HT-29 (cell line): Measurements from ENCODE around the gene MFN2. TPM values are rescaled to one million over a fixed set of nuclear protein-coding genes. Genes with fewer than 3 reads are reported as not detected.

Experiments
- DNase-seq: peaks from one replicate; pipeline ENCODE4 v3.0.0-alpha.2; 2015; ENCODE audit warnings: low spot score
- total RNA-seq: library from RNA; depleted of rRNA; stranded (reverse); fragments of >200 nt; shearing (Covaris generic); gene quantifications from 2 replicates; pipeline ENCODE4 v1.2.3, GENCODE V29; 2014

MFN2 gene
- total RNA-seq, 1 experiment from 2014 or later = 58.3 TPM

DNA sequence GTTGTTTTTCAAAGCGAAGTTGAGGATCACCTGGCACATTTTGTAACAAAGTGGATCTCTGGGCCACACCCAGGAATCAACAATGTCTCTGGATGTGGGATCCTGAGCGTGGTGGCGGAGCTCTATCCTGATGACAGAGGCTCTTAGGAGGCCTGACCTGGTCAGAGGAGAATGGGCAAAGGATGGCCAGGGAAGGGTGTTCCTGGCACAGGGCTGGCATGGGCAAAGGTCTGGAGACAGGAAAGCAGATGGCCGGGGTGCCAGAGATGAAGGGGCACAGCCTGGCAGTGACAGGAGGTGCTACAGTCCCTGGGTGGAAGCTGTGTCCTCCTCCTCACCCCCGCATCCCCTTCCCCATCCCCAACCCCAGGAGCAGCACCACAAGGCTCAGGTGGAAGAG lies 20.0 kb upstream of the MFN2 start:
- DNase-seq = no peak

DNA sequence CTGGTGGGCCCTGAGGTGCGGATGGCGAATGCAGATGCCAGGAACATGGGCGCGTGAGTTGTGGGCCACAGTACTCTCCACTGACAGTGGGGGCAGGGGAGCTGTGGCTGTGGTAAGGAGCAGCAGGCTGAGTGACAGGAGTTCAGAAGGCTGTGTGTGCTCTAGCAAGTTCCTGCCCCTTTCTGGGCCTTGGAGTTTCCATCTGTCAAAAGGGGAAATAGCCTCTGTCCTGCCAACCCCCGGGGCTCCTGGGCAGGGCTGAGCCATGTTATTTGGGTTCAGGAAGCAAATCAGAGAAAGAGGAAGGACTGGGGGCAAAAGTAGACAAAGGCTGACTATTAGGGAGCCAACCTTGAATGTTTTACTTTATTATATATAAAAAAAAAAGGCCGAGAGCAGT lies 19.5 kb upstream of the MFN2 start:
- DNase-seq = no peak

DNA sequence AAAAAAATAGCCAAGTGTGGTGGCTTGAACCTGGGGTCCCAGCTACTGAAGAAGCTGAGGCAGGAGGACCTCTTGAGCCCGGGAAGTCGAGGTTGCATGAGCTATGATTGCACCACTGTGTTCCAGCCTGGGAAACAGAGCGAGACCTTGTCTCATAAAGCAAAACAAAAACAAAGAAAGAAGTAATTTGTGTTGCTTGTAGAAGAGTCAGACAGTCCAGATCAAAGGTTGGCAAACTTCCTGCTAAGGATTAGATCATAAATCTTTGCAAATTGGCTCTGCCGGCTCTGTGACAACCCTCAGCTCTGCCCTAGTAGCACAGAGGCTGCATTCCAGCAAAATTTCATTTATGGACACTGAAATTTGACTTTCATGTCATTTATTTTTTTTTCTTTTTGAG lies 19.0 kb upstream of the MFN2 start:
- DNase-seq = peak; percentile 74

DNA sequence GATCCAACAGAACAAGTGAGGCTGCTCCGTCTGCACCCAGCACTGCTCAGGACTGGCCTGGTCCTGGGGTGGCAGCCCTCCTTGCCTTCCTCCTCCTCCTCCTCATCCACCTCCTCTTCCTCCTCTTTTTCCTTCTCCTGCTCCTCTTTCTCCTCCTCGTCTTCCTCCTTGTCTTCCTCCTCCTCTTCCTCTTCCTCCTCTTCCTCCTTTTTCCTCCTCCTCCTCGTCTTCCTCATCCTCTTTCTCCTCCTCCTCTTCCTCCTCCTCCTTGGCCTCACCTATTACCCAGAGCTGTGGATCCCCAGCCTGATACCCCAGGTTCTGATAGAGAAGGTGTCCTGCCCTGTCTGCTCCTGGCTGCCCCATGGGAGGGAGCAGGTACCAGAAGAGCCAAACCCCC lies 16.6 kb upstream of the MFN2 start:
- no peak for DNase-seq

DNA sequence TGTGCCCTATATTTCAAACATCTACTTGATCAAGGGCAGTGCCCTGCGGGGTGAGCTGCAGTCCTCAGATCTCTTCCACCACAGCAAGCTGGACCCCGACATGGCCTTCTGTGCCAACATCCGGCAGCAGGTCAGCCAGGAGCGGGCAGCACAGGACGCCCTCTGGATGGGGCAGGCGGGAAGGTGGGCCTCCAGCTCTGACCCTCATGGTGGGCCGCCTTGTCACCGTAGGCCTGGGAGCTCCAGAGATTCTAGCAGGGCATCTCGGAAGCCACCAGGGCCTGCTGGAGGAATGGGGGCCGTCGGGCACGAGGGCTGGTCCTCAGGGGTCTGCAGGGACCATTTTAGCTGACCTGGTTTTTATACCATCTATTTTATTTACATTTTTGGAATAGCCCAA lies 15.6 kb upstream of the MFN2 start:
- no peak for DNase-seq

DNA sequence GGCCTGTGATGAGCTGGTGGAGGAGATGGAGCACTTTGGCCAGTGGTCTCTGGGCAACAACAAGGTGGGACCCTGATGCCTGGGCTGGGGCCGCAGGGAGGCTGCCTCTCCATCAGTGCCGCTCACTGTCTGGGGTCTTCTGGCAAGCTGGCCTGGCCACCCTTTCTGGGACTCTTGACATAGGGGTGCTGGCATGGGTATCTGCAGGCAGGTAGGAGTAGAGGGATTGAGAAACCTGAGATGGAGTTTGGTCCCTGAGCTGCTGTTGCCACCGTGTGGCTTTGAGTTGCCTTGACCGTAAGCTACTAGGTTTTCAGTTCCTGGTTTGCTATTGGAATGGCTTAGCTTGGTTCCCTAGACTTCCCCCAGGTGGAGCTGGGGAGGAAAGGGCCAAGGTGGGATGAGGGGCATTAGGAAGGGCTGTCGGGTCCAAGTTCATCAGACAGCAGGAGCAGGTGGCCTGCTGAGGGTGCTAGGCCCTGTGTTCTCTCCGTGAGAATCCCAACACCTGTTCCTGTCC lies 13.2 kb upstream of the MFN2 start:
- peak; percentile 90 for DNase-seq

DNA sequence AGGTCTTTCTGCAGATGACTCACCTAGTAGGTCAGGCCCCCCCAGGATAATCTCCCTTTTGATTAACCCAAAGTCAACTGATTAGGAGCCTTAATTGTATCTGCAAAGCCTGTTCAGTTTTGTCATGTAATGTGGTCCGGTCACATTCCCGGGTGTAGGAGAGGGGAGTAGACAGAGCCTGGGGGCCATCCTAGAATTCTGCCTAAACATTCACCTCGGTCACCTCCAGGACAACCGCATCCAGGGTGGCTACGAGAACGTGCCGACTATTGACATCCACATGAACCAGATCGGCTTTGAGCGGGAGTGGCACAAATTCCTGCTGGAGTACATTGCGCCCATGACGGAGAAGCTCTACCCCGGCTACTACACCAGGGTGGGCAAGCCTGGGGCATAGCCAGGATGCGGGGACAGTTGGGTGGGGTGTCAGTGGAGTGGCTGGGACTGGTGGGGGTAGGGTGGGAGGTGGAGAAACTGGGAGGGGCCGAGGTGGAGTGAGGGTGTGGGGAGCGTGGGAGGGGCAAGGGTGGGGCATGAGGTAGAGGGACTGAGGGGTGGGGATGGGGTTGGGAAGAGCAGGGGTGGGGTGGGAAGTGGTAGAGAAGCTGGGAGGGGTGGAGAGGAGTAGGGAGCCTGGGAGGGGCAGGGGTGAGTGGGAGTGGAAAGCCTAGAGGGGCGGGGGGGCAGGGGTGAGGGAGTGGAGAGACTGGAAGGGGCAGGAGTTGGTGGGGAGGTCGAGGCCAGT lies 9.6 kb upstream of the MFN2 start:
- no peak for DNase-seq

DNA sequence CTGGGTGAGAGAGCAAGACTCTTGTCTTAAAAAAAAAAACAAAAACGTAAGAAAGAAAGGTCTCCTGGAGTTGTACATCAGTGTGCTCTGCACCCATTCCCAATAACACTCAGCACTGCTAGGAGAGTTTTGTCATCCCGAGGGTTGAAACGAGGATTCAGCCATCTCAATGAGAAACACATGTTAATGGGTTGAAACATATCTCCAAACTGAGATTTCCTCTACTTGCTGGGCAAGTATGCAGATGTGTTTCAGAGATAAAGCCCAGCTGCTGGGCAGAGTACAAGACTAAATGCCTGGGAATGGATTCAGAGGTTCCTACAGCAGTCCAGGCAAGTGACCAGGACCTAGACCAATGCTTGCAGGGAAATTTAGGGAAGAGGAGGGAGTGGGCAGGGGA lies 2.6 kb upstream of the MFN2 start:
- DNase-seq = no peak

DNA sequence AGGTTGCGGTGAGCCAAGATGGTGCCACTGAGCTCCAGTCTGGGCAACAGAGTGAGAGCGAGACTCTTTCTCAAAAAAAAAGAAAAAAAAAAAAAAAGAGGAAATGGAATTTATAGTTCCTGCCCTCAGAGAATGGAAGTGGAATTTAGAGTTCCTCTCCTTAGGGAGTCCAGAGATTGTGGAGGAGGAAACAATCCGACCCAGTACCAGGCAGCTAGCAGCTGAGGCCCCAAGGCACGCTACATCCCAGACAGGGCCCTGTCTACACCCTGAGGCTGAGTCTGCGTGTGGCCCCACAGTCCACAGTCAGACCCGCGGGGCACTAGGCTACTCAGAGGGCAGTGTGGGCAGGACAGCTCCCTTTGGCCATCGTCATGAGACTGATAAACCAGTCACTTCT lies 1.9 kb upstream of the MFN2 start:
- no peak for DNase-seq

DNA sequence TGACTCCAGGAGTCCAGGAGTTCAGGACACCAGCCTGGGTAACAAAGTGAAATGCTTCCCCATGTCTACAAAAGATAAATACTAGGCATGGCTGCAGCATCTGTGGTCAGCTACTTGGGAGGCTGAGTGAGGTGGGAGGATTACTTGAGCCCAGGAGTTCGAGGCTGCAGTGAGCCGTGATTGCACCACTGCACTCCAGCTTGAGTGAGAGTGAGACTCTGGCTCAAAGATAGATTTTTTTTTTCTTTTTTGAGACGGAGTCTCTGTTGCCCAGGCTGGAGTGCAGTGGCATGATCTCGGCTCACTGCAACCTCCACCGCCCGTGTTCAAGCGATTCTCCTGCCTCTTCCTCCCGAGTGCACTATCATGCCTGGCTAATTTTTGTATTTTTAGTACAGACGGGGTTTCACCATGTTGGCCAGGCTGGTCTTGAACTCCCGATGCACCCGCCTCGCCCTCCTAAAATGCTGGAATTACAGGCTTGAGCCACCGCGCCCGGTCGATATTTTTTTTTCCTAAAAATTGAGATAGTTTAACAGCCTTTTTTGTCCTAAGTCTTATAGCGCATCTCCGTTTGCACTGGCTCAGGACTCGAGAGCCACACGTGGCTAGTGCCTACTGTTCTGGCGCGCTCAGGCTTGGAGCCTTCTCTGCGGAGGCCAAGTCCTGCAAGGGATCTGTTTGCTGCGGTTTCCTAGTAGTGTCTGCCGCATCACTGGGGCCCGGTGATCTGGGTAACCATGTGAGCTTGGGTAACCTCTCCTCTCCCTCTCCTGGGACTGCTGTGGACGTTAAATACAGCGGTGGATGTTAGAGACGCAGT lies 1.0 kb upstream of the MFN2 start:
- DNase-seq = no peak

DNA sequence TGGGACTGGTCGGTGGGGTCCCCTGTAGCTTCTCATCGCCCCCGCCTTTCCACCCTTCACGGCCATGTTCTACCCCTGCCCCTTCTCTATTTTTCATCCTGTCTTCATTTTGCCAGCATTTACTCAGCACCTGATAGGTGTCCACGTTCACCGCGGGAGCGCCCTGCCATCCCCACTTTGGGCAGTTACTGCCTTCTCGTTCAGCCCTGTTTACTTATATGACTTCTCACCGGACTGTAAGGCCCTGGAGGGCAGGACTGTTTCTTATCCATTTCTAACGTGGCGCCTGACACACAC lies 380 bp downstream of the MFN2 start:
- DNase-seq = no peak

DNA sequence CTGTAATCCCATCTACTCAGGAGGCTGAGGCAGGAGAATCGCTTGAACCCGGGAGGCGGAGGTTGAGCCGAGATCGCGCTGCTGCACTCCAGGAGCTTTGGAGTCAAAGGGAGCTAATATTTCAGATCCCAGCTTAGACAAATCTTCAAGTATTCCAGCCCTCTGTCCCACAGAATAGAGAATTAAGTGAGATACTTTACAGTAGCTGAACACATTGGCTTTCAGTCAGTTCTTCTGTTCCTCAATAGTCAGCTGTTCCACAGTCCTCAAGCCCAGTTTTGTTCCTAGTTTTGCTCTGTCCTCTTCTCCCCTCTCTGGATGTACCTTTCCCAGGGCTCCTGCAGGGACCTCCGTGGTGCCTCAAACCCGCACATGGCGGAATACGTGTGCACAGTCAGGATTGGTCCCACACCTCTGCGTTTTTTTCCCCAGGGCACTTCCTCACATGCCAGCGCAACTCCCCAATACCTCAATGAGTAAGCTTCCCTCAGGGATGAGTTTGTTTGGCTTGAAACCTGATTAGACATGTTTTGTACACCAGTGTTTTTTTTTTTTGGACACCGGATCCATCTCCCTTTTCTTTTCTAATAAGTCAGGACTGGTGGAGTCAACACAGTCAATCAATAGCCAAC lies 1.2 kb downstream of the MFN2 start:
- DNase-seq = no peak

DNA sequence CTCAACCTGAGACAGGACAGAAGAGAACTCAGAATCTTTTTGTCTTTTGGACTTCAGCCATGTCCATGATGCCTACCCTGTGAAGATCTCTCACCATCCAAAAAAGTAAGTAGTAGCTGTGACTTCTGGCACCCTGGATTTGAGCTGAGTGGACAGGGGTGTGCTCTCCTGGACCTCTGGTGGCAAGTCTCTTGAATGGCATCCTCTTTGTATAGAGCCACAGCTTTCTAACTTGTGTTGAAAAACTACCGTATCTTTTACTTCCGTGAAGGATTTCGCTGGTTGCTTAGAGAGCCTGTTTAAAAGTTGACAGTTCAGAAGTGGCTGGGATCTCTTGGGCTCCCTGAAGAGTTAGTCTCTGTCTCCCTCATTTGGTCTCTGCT lies 1.8 kb downstream of the MFN2 start:
- peak; percentile 64 for DNase-seq

DNA sequence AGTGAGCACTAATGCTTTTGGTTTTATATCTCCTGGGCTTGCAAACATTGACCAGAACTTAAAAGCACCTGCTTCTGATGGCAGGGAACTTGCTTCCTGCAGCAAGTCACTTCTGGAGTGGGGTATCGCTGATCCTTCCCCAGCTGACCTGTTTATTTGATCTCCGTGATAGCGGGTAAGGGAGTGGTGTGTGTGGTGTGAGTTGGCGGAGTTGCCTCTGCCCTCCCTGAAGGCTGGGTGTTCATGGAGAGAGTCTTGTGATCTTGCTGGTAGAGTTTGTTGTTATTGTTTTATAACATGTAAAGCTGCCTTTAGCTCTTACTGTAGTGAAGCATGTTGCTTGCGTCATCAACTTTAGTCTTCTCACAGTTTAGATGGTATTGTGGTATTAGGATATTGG lies 3.9 kb downstream of the MFN2 start:
- DNase-seq = no peak

DNA sequence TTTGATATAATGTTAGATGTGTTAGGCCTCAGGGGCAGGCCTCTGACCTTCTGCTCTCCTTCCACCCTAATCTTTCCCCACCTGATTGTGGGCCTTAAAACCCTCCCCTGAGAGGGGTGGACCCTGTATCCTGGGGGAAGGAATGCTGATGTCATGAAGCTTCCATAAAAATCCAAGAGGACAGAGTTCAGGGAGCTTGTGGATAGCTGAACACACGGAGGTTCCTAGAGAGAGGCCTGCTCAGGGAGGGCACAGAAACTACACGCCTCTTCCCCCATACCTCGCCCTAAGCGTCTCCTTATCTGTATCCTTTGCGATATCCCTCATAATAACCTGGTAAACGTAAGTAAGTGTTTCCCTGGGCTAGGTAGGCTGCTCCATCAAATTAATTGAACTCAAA lies 4.3 kb downstream of the MFN2 start:
- DNase-seq = no peak

DNA sequence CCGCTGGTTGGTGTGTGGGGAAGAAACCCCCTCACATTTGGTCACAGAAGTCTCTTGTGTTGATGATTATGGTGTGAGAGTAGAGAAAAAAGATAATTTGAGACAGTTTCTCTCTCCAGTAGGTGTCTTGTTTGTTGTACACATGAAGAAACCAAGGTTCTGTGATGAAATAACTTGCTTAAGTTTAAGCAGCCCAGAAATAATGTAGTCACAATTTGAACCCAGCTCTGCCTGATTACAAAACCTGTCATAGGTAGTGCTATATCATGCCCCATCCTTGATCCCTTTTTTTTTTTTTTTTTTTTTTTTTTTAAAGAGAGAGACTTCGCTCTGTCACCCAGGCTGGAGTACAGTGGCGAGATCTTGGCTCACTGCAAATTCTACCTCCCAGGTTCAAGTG lies 4.9 kb downstream of the MFN2 start:
- no peak for DNase-seq

DNA sequence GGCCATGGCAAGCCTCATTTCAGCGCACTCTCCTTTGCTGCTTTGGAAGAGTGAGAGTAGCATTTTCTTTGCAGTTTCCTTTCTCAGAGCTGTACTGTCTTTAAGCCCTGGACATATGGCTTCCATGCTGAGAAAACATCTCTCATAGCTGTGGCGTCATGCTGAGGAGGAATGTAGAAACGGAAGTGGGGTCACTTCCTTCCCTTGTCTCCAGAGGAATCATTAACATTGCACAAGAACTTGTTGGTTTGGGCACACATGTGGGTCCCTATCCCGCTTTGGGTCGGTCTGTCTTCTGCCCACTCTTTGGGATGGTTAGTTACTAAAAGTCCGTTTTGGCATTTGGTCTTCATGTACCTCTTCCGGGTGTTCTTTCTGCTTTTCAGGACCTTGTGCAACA lies 5.6 kb downstream of the MFN2 start:
- no peak for DNase-seq

DNA sequence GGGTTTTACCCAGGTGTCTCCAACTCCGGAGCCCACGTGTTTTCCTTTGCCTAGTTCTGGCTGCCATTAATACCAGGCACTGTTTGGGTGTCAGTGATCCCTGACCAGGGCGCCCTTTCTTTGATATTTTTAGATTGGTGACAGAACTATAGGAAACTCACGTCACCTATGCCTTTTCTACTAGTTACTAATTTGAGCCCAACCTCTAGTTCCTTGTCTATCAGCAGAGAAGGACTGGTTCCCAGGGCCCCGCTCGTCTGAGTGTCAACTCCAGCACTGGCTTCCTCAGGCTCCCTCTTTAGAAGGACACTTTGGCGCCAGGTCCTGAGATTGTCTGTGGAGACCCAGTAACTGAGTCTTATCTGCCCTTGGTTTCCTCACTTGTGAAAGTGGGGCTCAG lies 9.4 kb downstream of the MFN2 start:
- DNase-seq = no peak

DNA sequence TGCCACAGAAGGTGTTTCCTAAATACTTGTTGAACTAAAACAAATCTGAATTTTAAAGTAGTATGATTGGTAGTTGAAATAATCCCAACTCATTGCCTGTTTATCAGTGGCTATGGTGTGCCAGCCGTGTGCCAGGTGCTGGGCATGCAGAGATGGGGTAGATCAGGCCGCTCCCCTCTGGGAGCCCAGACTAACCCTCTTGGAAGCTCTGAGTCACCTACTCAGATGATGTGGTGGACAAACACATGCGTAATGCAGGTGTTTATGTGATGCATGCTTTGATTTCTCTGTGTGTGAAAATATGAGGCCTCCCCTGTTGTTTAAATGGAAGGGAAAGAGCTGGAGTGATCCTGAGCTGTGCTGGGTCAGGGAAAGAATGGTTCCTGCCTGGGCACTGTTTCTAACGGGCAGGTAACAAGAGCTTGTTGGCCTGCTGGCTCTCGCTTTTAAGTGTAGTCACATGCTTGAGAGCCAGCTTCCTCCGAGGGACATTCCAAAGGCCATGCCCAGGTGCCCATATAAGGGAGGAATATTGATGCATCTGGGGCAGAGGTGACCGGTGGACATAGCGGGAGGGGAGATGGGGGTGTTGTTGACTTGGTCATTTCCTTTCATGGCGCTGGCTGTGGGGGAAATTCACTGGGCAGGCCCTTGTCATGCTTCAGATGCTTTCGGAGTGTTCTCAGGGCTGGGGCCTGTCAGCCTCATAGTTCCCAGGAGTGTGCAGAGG lies 10.2 kb downstream of the MFN2 start:
- DNase-seq = no peak

DNA sequence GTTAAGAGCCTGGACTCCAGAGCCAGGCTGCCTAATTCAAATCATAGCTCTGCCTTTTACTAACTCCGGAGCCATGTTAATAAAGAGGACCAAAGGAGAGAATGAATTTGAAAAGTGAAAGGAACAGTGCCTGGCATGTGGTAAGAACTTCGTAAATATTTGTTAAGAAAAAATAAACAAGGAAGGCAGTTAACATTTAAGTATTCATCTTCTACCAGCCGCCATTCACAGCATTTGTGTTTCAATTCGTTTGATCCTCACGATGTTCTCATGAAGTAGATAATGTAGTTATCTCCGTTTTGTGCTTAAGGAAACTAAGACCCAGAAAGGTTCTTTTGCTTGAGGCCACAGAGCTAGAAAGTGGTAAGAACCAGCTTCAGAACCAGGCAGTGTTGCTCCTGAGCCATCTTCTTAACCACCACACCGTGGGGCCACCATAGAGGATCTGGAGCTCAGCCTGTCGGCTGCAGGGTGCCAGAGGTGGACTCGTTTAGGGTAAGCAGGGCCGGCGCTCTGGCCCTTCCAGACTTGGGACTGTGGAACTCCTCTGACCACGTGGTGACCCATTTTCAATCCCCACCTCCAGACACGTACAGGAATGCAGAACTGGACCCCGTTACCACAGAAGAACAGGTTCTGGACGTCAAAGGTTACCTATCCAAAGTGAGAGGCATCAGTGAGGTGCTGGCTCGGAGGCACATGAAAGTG lies 11.9 kb downstream of the MFN2 start:
- no peak for DNase-seq

DNA sequence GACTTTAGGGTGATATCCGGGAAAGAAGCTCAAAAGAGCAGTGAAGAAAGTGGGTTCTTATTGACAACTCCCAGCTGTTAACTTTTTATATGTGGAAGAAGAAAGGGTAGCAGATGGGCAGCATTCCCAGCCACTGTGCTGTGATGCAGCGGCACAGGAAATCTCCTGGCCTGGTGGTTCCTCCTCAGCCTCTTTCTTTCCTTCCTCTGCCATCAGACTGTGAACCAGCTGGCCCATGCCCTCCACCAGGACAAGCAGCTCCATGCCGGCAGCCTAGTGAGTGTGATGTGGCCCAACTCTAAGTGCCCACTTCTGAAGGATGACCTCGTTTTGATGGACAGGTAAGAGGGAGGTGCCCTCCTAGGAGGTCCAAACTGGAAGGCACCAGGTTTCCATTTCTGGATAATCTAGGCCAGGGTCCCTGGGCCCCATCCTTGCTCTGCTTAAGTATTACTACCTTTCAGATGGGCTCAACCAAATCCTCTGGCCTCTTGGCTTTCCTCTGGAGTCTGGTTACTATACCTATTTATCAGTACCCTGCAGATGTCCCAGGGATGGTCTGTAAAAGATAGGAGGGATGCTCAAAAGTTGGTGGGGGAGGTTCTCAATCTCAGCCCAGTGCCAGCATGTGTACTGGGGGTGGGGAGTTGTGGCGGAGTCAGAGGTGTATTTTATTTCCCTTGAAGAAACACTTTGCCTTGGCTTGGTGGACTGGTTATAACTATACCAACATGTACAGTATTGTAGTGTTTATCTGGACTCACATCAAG lies 17.0 kb downstream of the MFN2 start:
- DNase-seq = no peak
